Measurements from ENCODE around the gene SCGB1D2.

The SCGB1D2 gene

GRCh38 chr11:62264004-62264403, 22.0 kb downstream of the SCGB1D2 start:
- no peak for DNase-seq

GRCh38 chr11:62266558-62266957, 24.5 kb downstream of the SCGB1D2 start:
- peak; percentile 50 for DNase-seq

GRCh38 chr11:62267050-62267449, 25.0 kb downstream of the SCGB1D2 start:
- no peak for DNase-seq

GRCh38 chr11:62267576-62267975, 25.5 kb downstream of the SCGB1D2 start:
- peak; percentile 14 for DNase-seq

- no peak for DNase-seq
These were observed 27.7 kb downstream of the SCGB1D2 start, which contains the start of gene SCGB2A2 for GRCh38 chr11:62269654-62270278. Gene SCGB2A2, plus strand, starts transcription at chr11:62270158. Its CDS starts 59 bp downstream, at chr11:62270217.

- no peak for DNase-seq
These were observed 31.2 kb downstream of the SCGB1D2 start for GRCh38 chr11:62273284-62273683.

GRCh38 chr11:62273789-62274275, 31.8 kb downstream of the SCGB1D2 start:
- DNase-seq: no peak

- DNase-seq: no peak
These were observed 38.4 kb downstream of the SCGB1D2 start for GRCh38 chr11:62280452-62280851.

All from activated CD4-positive, alpha-beta T cell treated with anti-CD3 and anti-CD28 coated beads, Interleukin-2, amount 50 U/mL, for 16 hours (primary cell).